SK-N-MC (cell line): ENCODE data around the gene LARGE1.

Experiments used
- EZH2 ChIP-seq: fragments of 200-600 bp; sonication (generic); IDR thresholded peaks from one replicate; pipeline ENCODE4 v1.6.1; 2017; ENCODE audit warnings: antibody characterized with exemption
- POLR2AphosphoS5 ChIP-seq: IDR thresholded peaks from 2 replicates; pipeline ENCODE4 v1.6.1; 2012; ENCODE audit warnings: mild to moderate bottlenecking, low read depth, low read length, borderline replicate concordance

DNA sequence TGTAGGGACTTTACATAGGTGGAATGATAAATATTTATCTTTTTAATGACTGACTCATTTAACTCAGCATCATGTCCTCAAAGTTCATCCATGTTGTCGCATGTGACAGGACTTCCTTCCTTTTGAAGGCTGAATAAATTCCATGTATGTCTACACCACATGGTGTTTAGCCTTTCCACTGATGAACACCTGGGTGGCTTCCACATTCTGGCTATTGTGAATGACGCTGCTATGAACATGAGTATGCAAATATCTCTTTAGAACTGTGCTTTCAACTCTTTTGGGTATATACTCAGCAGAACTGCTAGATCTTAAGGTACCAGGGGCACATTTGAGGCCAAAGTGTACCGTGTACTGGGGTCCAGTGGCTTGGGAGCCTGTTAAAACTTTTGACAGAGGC is 24.1 kb downstream of the LARGE1 start:
- TF ChIP-seq EZH2 (no peak), POLR2AphosphoS5 (no peak)
